ENCODE data around the gene VKORC1.
A peak's percentile ranks its signal among the peaks of the same experiment; 100 is the strongest.

The VKORC1 gene

GRCh38 chr16:31078597-31079341 lies 15.8 kb downstream of the VKORC1 start:
- H3K27me3 ChIP-seq = no peaks in the 10 kb centered on the region
- no peak for TF ChIP-seq CTCF (IDR thresholded peaks at IDR 0.05; ENCODE audit: low read depth, low read length)
- peaks cover 60% of the 10 kb centered on the region for H3K36me3 ChIP-seq
- no peak overlapping the region for H3K4me3 ChIP-seq (ENCODE audit: low read depth, low read length)
- no peaks in the 10 kb centered on the region for H3K9me3 ChIP-seq
- DNase-seq = no peak
- no peaks in the 10 kb centered on the region; the same call in 1 of the 2 replicates for H3K4me1 ChIP-seq

- no peak overlapping the region for H3K4me3 ChIP-seq (ENCODE audit: low read depth, low read length)
- TF ChIP-seq CTCF (IDR thresholded peaks at IDR 0.05; ENCODE audit: low read depth, low read length) = 0 out of 2 replicates have a peak, but pooled peaks have one; percentile 6
- no peaks in the 10 kb centered on the region; the same call in 1 of the 2 replicates for H3K4me1 ChIP-seq
- no peaks in the 10 kb centered on the region for H3K27me3 ChIP-seq
- peaks cover 53% of the 10 kb centered on the region for H3K36me3 ChIP-seq
- no peaks in the 10 kb centered on the region for H3K9me3 ChIP-seq
- no peak for DNase-seq
Observed at GRCh38 chr16:31077592-31078396, 16.8 kb downstream of the VKORC1 start.

GRCh38 chr16:31077024-31077423 lies 17.6 kb downstream of the VKORC1 start:
- Histone ChIP-seq H3K4me3 (ENCODE audit: low read depth, low read length) (no peak overlapping the region), H3K9me3 (no peaks in the 10 kb centered on the region), H3K4me1 (no peaks in the 10 kb centered on the region), H3K27me3 (no peaks in the 10 kb centered on the region), H3K36me3 (peaks cover 53% of the 10 kb centered on the region)
- no peak for DNase-seq
- no peak for TF ChIP-seq CTCF (IDR thresholded peaks at IDR 0.05; ENCODE audit: low read depth, low read length)

GRCh38 chr16:31076319-31076718 lies 18.3 kb downstream of the VKORC1 start:
- no peaks in the 10 kb centered on the region for H3K27me3 ChIP-seq
- H3K9me3 ChIP-seq = no peaks in the 10 kb centered on the region
- H3K36me3 ChIP-seq = peaks cover 51% of the 10 kb centered on the region
- no peak for TF ChIP-seq CTCF (IDR thresholded peaks at IDR 0.05; ENCODE audit: low read depth, low read length)
- H3K4me1 ChIP-seq = no peaks in the 10 kb centered on the region
- H3K4me3 ChIP-seq (ENCODE audit: low read depth, low read length) = no peak overlapping the region
- no peak for DNase-seq

GRCh38 chr16:31074814-31075183 lies 19.8 kb downstream of the VKORC1 start:
- Histone ChIP-seq H3K4me3 (ENCODE audit: low read depth, low read length) (peak overlapping the region; percentile 100), H3K36me3 (peaks cover 36% of the 10 kb centered on the region), H3K27me3 (no peaks in the 10 kb centered on the region), H3K4me1 (no peaks in the 10 kb centered on the region), H3K9me3 (no peaks in the 10 kb centered on the region)
- no peak for DNase-seq
- TF ChIP-seq CTCF (IDR thresholded peaks at IDR 0.05; ENCODE audit: low read depth, low read length) = no peak
